OCI-LY7 (cell line): ENCODE data around the gene LAMB3. TPM values are rescaled to one million over a fixed set of nuclear protein-coding genes. Genes with fewer than 3 reads are reported as not detected.

ENCODE experiments used
- BruUV-seq: library from RNA; stranded (reverse); fragments of 400-500 nt; replicated peaks from 2 replicates; lab custom pipeline; 2021; lab: Mats Ljungman, UMichigan
- CTCF ChIA-PET: fragments of 300-600 bp; sonication (Branson Sonifier 250); formaldehyde crosslinking; loops from one replicate; lab custom pipeline; 2022; ENCODE audit warnings: antibody characterized with exemption; ENCODE audit not compliant: unreplicated experiment; lab: Charles Lee
- POLR2A ChIA-PET: fragments of 300-600 bp; sonication (Branson Sonifier 250); formaldehyde crosslinking; loops from one replicate; lab custom pipeline; 2022; ENCODE audit warnings: antibody characterized with exemption; lab: Charles Lee
- DNase-seq: peaks from one replicate; pipeline ENCODE4 v3.0.0-alpha.2; 2015; ENCODE audit warnings: low spot score
- H2AFZ ChIP-seq: fragments of 200-600 bp; sonication (generic), shearing (Covaris generic); 2 replicates; pipeline ENCODE4 v1.6.1; 2014; ENCODE audit warnings: mild to moderate bottlenecking, antibody characterized with exemption, low read length, moderate library complexity
- H3K27ac ChIP-seq: fragments of 200-600 bp; sonication (generic); 2 replicates; pipeline ENCODE4 v1.5.1; 2014; ENCODE audit warnings: mixed run types, low read depth, mild to moderate bottlenecking, moderate library complexity, low read length, inconsistent platforms; ENCODE audit not compliant: poor library complexity, severe bottlenecking
- H3K36me3 ChIP-seq: fragments of 200-600 bp; sonication (generic); 2 replicates; pipeline ENCODE4 v1.6.1; 2014; ENCODE audit warnings: mild to moderate bottlenecking, antibody characterized with exemption, low read length, moderate library complexity, mixed read lengths; ENCODE audit not compliant: insufficient read depth
- H3K4me1 ChIP-seq: fragments of 200-600 bp; sonication (generic); 2 replicates; pipeline ENCODE4 v1.5.1; 2014; ENCODE audit warnings: mild to moderate bottlenecking, low read length; ENCODE audit not compliant: insufficient read depth, poor library complexity, severe bottlenecking
- H3K4me2 ChIP-seq: fragments of 200-600 bp; sonication (generic); 2 replicates; pipeline ENCODE4 v1.6.1; 2014; ENCODE audit warnings: mild to moderate bottlenecking, low read length
- H3K4me3 ChIP-seq: fragments of 200-600 bp; sonication (generic); 2 replicates; pipeline ENCODE4 v1.5.1; 2014; ENCODE audit warnings: mild to moderate bottlenecking, low read depth, low read length; ENCODE audit not compliant: poor library complexity, severe bottlenecking
- H3K79me2 ChIP-seq: fragments of 200-600 bp; sonication (generic); 2 replicates; pipeline ENCODE4 v1.6.1; 2016; ENCODE audit warnings: low read depth, mild to moderate bottlenecking, low read length, moderate library complexity, mixed read lengths; ENCODE audit not compliant: insufficient read depth
- H3K9me2 ChIP-seq: fragments of 200-600 bp; sonication (generic); 2 replicates; pipeline ENCODE4 v1.6.1; 2016; ENCODE audit warnings: mild to moderate bottlenecking, low read length, mixed read lengths; ENCODE audit not compliant: insufficient read depth
- H3K9me3 ChIP-seq: fragments of 200-600 bp; sonication (generic); 2 replicates; pipeline ENCODE4 v1.6.1; 2014; ENCODE audit warnings: mild to moderate bottlenecking, mixed run types, low read length, mixed read lengths
- H4K20me1 ChIP-seq: fragments of 200-600 bp; sonication (generic); 2 replicates; pipeline ENCODE4 v1.6.1; 2014; ENCODE audit warnings: mild to moderate bottlenecking, antibody characterized with exemption, low read length, moderate library complexity, mixed read lengths; ENCODE audit not compliant: insufficient read depth
- CTCF ChIP-seq: fragments of 200-600 bp; sonication (generic); conservative IDR thresholded peaks from 2 replicates; pipeline ENCODE4 v1.5.1; 2014; ENCODE audit warnings: mild to moderate bottlenecking, antibody characterized with exemption, low read length, moderate library complexity, mixed read lengths
- EZH2phosphoT487 ChIP-seq: fragments of 200-600 bp; sonication (generic); IDR thresholded peaks from 2 replicates; pipeline ENCODE4 v1.6.1; 2018; ENCODE audit warnings: low read depth, borderline replicate concordance, mild to moderate bottlenecking, mixed run types, antibody characterized with exemption, low read length, moderate library complexity, mixed read lengths
- intact Hi-C: fragments of 100-400 bp; cut with micrococcal nuclease; formaldehyde crosslinking; loops from one replicate; pipeline ENCODE4 v1.10.0; 2022; ENCODE audit not compliant: unreplicated experiment
- total RNA-seq, 2 experiments: library from RNA; depleted of rRNA in 1 of 2; stranded (reverse); fragments of >200 nt in 1 of 2; shearing (Covaris generic) in 1 of 2; gene quantifications; 2 replicates each; pipeline ENCODE4 v1.2.3, GENCODE V29; 2014 to 2022

Gene LAMB3
- total RNA-seq, 2 experiments from 2014 or later, result 0.41 to 0.46 TPM

DNA sequence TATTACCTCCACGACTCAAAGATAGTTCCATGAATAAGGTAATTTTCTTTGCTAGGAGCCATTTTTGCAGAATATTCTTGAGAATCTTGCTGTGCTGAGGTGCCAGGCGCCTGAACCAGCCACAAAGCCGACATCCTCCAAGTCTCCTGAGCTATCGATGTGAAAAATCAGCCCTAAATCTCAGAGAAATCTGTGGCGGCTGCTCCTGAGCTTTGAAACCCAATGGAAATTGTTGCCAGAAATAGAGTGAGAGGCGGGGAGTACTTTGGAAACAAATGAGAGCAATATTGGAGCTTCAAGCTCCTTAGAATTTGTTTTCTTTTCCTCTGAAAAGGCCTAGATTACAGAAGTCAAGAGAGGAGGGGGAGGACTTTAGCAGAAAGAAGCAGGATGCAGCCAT, 62.4 kb downstream of the LAMB3 start:
- no TSS peak for BruUV-seq
- TF ChIP-seq CTCF (no peak), EZH2phosphoT487 (no peak)
- Histone ChIP-seq H3K4me1 (no peaks in the 10 kb centered on the region), H3K9me3 (no peaks in the 10 kb centered on the region), H2AFZ (no peak overlapping the region), H3K36me3 (no peaks in the 10 kb centered on the region), H3K27ac (no peak overlapping the region), H3K4me2 (no peak overlapping the region), H4K20me1 (no peaks in the 10 kb centered on the region), H3K4me3 (no peak overlapping the region), H3K9me2 (no peaks in the 10 kb centered on the region), H3K79me2 (no peaks in the 10 kb centered on the region)
- intact Hi-C loops, result no loop called here
- POLR2A ChIA-PET, result no interaction called here
- CTCF ChIA-PET, result no interaction called here
- no peak for DNase-seq

DNA sequence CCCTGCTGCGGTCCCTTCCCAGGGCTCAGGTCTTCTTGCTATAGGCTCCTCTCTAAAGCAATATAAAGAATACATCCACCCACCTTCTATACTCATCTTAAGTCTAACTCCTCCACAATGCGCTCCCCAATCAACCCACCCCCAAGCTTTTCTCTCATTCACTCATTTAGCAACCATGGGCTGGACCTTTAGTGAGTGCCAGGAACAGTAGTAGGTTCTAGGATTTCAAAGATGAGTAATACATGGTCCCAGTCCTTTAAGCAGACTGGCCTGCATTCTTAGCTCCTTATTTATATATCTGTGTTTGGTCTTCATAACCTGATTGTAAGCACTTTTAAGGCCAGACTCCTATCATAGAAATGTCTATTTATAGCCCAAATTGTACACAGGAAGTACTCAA, 62.8 kb downstream of the LAMB3 start:
- Histone ChIP-seq H3K9me2 (no peaks in the 10 kb centered on the region), H4K20me1 (no peaks in the 10 kb centered on the region), H3K9me3 (no peaks in the 10 kb centered on the region), H3K27ac (no peak overlapping the region), H3K4me1 (no peaks in the 10 kb centered on the region), H3K4me3 (no peak overlapping the region), H3K36me3 (no peaks in the 10 kb centered on the region), H3K4me2 (no peak overlapping the region), H3K79me2 (no peaks in the 10 kb centered on the region), H2AFZ (no peak overlapping the region)
- TF ChIP-seq CTCF (no peak), EZH2phosphoT487 (no peak)
- ChIA-PET CTCF (no interaction called here), POLR2A (interaction anchor here (0.5 to 0.9 kb wide), 2 partner anchors 54 to 66 kb away, joined by 3 read pairs; no protein-coding TSS in a partner anchor)
- DNase-seq, result no peak
- BruUV-seq, result no TSS peak
- intact Hi-C loops, result no loop called here

DNA sequence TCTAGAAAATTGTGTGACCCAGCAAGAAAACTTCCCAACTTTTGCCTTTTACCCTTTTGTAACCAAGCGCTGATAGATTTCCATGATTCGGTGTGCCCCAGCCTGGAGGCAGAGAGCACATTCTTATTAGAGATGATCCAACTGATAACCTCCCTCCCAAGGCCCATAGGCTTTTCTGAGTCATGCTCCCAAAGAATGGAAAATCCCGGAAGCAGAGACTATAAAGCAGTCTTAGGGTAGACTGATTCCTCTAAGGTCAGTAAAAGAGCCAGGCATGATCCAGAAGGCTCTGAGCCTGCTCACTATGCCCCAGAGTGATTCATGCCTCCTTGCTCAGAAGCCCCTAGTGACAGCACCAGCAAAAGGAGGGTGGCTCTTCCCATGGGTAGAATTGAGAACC, 64.4 kb downstream of the LAMB3 start:
- POLR2A ChIA-PET, result no interaction called here
- Histone ChIP-seq H3K4me3 (no peak overlapping the region), H2AFZ (no peak overlapping the region), H3K36me3 (no peaks in the 10 kb centered on the region), H3K27ac (no peak overlapping the region), H3K9me3 (no peaks in the 10 kb centered on the region), H3K4me2 (no peak overlapping the region), H3K4me1 (no peaks in the 10 kb centered on the region), H3K79me2 (no peaks in the 10 kb centered on the region), H4K20me1 (no peaks in the 10 kb centered on the region), H3K9me2 (no peaks in the 10 kb centered on the region)
- no TSS peak for BruUV-seq
- DNase-seq, result no peak
- intact Hi-C loops, result no loop called here
- no peak for TF ChIP-seq CTCF
- no peak for TF ChIP-seq EZH2phosphoT487
- CTCF ChIA-PET, result no interaction called here
